Caco-2 (cell line): ENCODE measurements around the gene SKIL. TPM values are rescaled to one million over a fixed set of nuclear protein-coding genes. Genes with fewer than 3 reads are reported as not detected.

Source experiments
- BruUV-seq: library from RNA; stranded (reverse); fragments of 400-500 nt; replicated peaks from 2 replicates; lab custom pipeline; 2021; lab: Mats Ljungman, UMichigan
- CTCF ChIA-PET: fragments of 300-600 bp; sonication (Branson Sonifier 250); formaldehyde crosslinking; loops from one replicate; lab custom pipeline; 2022; ENCODE audit warnings: antibody characterized with exemption; lab: Charles Lee
- POLR2A ChIA-PET: fragments of 300-600 bp; sonication (Branson Sonifier 250); formaldehyde crosslinking; loops from one replicate; lab custom pipeline; 2022; ENCODE audit warnings: antibody characterized with exemption; lab: Charles Lee
- DNase-seq, 2 experiments: peaks; one replicate each; pipeline versions ENCODE4 v3.0.0 to v3.0.0-alpha.2; 2020 to 2022
- H3K27me3 ChIP-seq: replicated peaks from 2 replicates; pipeline ENCODE4 v1.6.0; 2011; ENCODE audit warnings: low read length; ENCODE audit not compliant: control insufficient read depth, insufficient read depth
- H3K36me3 ChIP-seq: 2 replicates; pipeline ENCODE4 v1.5.1; 2011; ENCODE audit warnings: low read length; ENCODE audit not compliant: control insufficient read depth, insufficient read depth
- H3K4me1 ChIP-seq: fragments of 250-450 bp; sonication (Bioruptor Pico); 2 replicates; pipeline ENCODE4 v1.5.1; 2020; ENCODE audit warnings: mild to moderate bottlenecking
- H3K4me3 ChIP-seq: 2 replicates; pipeline ENCODE4 v1.5.1; 2011; ENCODE audit warnings: low read depth, mild to moderate bottlenecking, control low read depth, low read length
- H3K9me3 ChIP-seq: fragments of 250-450 bp; sonication (Bioruptor Pico); 2 replicates; pipeline ENCODE4 v1.5.1; 2020; ENCODE audit warnings: mild to moderate bottlenecking, moderate library complexity
- H3K27ac Mint-ChIP-seq: one replicate; pipeline ENCODE4 v1.8.0; 2022; ENCODE audit warnings: mixed read lengths; ENCODE audit not compliant: unreplicated experiment
- H3K27me3 Mint-ChIP-seq: one replicate; pipeline ENCODE4 v1.8.0; 2022; ENCODE audit warnings: mixed read lengths; ENCODE audit not compliant: insufficient read depth, unreplicated experiment
- H3K36me3 Mint-ChIP-seq: one replicate; pipeline ENCODE4 v1.8.0; 2022; ENCODE audit warnings: mild to moderate bottlenecking, mixed read lengths; ENCODE audit not compliant: insufficient read depth, unreplicated experiment
- H3K4me1 Mint-ChIP-seq: one replicate; pipeline ENCODE4 v1.8.0; 2022; ENCODE audit warnings: low read depth, mixed read lengths; ENCODE audit not compliant: unreplicated experiment
- H3K4me3 Mint-ChIP-seq: one replicate; pipeline ENCODE4 v1.8.0; 2022; ENCODE audit warnings: mild to moderate bottlenecking, moderate library complexity, mixed read lengths; ENCODE audit not compliant: unreplicated experiment
- H3K9me3 Mint-ChIP-seq: one replicate; pipeline ENCODE4 v1.8.0; 2022; ENCODE audit warnings: mixed read lengths; ENCODE audit not compliant: unreplicated experiment
- CTCF ChIP-seq, 2 experiments: fragments of 200-600 bp in 1 of 2; IDR thresholded peaks; 1 replicate in 1 of 2; 2 replicates in 1 of 2; pipeline versions ENCODE4 v1.5.1 to v1.8.0; 2011 to 2022; ENCODE audit warnings: antibody characterized with exemption in 1 of 2, control low read depth in 1 of 2, inconsistent platforms in 1 of 2, low read depth in 1 of 2, low read length in 1 of 2, mild to moderate bottlenecking in 1 of 2, moderate library complexity in 1 of 2; ENCODE audit not compliant: insufficient read depth in 1 of 2, severe bottlenecking in 1 of 2, unreplicated experiment in 1 of 2
- intact Hi-C: fragments of 100-400 bp; cut with micrococcal nuclease; formaldehyde crosslinking; loops from one replicate; pipeline ENCODE4 v1.10.0; 2022; ENCODE audit not compliant: unreplicated experiment
- total RNA-seq: library from RNA; stranded (reverse); gene quantifications from 2 replicates; pipeline ENCODE4 v1.2.3, GENCODE V29; 2022

SKIL gene
- total RNA-seq, 1 experiment from 2014 or later: 19.6 TPM

DNA sequence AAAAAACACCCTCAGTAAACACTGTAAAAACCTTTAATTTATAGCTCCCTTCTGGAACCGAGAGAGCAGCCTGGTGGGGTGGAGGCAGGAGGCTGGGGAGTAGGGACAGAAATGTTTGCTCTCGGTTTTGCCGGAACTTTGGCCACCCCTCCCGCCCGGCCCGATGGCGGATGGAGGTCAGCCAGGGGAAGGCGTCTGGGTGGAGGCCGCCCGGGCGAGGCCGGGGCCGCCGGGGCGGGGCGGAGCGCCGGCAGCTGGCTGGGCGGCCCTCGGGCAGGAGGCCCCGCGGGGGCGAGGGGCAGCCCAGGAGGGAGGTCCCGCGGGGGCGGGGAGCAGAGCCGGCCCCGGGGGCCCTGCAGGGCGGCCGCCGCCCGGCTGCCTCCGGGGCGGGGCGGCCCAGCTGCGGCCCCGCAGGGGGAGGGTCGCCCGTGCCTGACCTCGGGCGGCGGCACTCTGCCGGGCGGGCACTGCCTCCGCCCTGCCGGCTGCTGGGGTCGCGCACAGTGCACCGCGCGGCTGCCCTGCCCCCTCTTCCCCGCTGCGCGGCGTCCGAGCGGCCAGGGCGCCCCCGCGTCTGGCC, 829 bp upstream of the SKIL start:
- Histone ChIP-seq H3K27me3 (no peaks in the 10 kb centered on the region), H3K4me3 (peak overlapping the region; percentile 95), H3K9me3 (no peaks in the 10 kb centered on the region), H3K36me3 (no peaks in the 10 kb centered on the region), H3K4me1 (peaks cover 5% of the 10 kb centered on the region)
- Mint-ChIP-seq H3K4me1 (peaks cover 19% of the 10 kb centered on the region), H3K4me3 (peak overlapping the region; percentile 86), H3K9me3 (no peaks in the 10 kb centered on the region), H3K27ac (peak overlapping the region; percentile 90), H3K36me3 (peaks cover 18% of the 10 kb centered on the region), H3K27me3 (no peaks in the 10 kb centered on the region)
- CTCF ChIA-PET: interaction anchor here (0.6 kb wide), 4 partner anchors 9 to 832 kb away, joined by 3 to 7 read pairs (median 4); no protein-coding TSS in a partner anchor
- intact Hi-C loops: loop anchor here (1.0 to 2.0 kb wide), 4 partner anchors 25 to 176 kb away; partner anchors contain the start of genes PHC3 and PRKCI
- no TSS peak for BruUV-seq
- TF ChIP-seq CTCF (IDR thresholded peaks at IDR 0.05; ENCODE audit: insufficient read depth in 1 of 2, low read depth in 1 of 2, low read length in 1 of 2, severe bottlenecking in 1 of 2, unreplicated experiment in 1 of 2): no peak
- DNase-seq: peak; percentile 87 to 92
- POLR2A ChIA-PET: interaction anchor here (0.6 to 1.0 kb wide), 8 partner anchors 13 to 525 kb away, joined by 3 to 9 read pairs (median 3); no protein-coding TSS in a partner anchor

DNA sequence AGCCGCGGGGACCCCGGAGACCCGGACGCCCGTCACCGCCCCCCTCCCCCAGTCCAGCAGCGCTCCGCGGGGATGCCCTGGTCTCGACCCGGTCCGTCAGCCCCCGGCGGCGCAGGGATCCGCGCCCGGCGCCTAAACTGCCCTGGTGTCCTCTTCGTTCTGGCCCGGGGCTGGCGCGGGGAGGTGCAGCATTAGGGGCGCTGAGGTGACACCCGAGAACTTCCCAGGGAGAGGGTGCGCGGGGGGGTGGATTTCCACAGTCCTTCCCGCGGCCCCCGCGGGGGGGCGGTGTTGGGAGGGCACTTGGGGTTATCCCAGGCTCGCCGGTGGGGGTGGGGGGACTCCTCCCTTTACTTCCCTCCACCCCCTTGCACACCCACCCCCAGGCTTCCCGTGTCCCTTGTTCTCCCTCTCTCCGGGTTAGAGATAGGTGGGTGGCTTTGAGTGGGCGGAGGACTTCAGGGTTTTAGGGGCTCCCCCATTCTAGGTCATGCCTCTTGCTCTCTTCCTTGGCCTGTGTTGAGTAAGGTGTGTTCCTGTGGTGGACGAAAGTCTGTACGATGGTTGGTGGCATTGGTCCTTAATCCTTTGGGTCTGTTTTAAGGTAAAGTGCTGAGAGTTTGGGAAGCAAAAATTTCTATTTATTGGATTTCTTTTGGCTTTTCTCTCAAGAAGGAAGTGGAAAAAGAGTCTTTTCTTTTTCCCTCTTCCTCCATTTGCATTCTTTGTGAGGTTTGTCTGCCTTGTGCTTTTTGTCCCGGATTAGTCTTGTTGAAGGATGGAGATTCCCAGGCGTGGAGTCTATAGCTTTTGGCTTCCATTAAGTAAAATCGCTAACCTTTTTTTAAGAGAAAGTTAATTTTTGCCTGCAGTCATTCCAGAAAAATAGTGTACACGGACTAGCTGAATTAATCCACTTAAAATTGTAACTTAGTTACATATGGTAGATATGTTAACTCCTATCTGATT, 811 bp downstream of the SKIL start:
- peaks cover 19% of the 10 kb centered on the region for H3K4me1 Mint-ChIP-seq

More for the DNA sequence above, 811 bp downstream of the SKIL start:
- H3K9me3 ChIP-seq: no peaks in the 10 kb centered on the region
- POLR2A ChIA-PET: interaction anchor here (0.5 to 1.0 kb wide), 4 partner anchors 26 to 511 kb away, joined by 3 to 4 read pairs (median 4); no protein-coding TSS in a partner anchor
- Mint-ChIP-seq H3K9me3 (no peaks in the 10 kb centered on the region), H3K27me3 (no peaks in the 10 kb centered on the region), H3K4me3 (peak overlapping the region; percentile 92), H3K27ac (peak overlapping the region; percentile 98), H3K36me3 (peaks cover 19% of the 10 kb centered on the region)
- no peaks in the 10 kb centered on the region for H3K36me3 ChIP-seq
- no peaks in the 10 kb centered on the region for H3K27me3 ChIP-seq
- CTCF ChIA-PET: interaction anchor here (0.6 kb wide), 2 partner anchors 48 to 494 kb away, joined by 3 to 5 read pairs; no protein-coding TSS in a partner anchor
- intact Hi-C loops: no loop called here
- H3K4me3 ChIP-seq: peak overlapping the region; percentile 95
- peak; percentile 54 to 64 for TF ChIP-seq CTCF (IDR thresholded peaks at IDR 0.05; ENCODE audit: insufficient read depth in 1 of 2, low read depth in 1 of 2, low read length in 1 of 2, severe bottlenecking in 1 of 2, unreplicated experiment in 1 of 2)
- DNase-seq: peak; percentile 73 to 81
- peaks cover 5% of the 10 kb centered on the region for H3K4me1 ChIP-seq
- TSS peak; percentile 48 for BruUV-seq
